HCT116 (cell line): ENCODE data around the gene SLC38A9. TPM values are rescaled to one million over a fixed set of nuclear protein-coding genes. Genes with fewer than 3 reads are reported as not detected.

Source experiments
- ATAC-seq: fragments of 200-7000 bp; cut with Tn5 transposase; 2 replicates; pipeline ENCODE4 v1.9.1; 2020; ENCODE audit warnings: mild to moderate bottlenecking, moderate library complexity
- BruUV-seq: library from RNA; stranded (reverse); fragments of 400-500 nt; replicated peaks from 2 replicates; lab custom pipeline; 2021; lab: Mats Ljungman, UMichigan
- CTCF ChIA-PET: fragments of 300-600 bp; sonication (Branson Sonifier 250); formaldehyde crosslinking; loops from one replicate; lab custom pipeline; 2021; ENCODE audit warnings: antibody characterized with exemption; lab: Charles Lee
- POLR2A ChIA-PET: fragments of 300-600, 350-600 bp; sonication (Branson Sonifier 250); formaldehyde crosslinking; loops from one replicate; lab custom pipeline; 2021; ENCODE audit warnings: antibody characterized with exemption; lab: Charles Lee
- RAD21 ChIA-PET, 2 experiments: fragments of 300-600 bp; sonication (Branson Sonifier 250); formaldehyde crosslinking; loops; one replicate each; lab custom pipeline; 2023; ENCODE audit warnings: low total read pairs in 2 of 2; ENCODE audit not compliant: uncharacterized antibody in 2 of 2, unreplicated experiment in 2 of 2, low non-redundant PET in 1 of 2; lab: Charles Lee
- DNase-seq: peaks from one replicate; pipeline ENCODE4 v3.0.0-alpha.2; 2010; ENCODE audit warnings: low read depth, low spot score
- H2AFZ ChIP-seq: fragments of 200-600 bp; shearing (Covaris generic), sonication (generic); 2 replicates; pipeline ENCODE4 v1.6.1; 2017; ENCODE audit warnings: low read depth, mixed run types, mixed read lengths, antibody characterized with exemption, low read length; ENCODE audit not compliant: poor library complexity, severe bottlenecking
- H3K27ac ChIP-seq: 2 replicates; pipeline ENCODE4 v1.5.1; 2012; ENCODE audit warnings: low read depth, low read length
- H3K27me3 ChIP-seq: fragments of 200-600 bp; sonication (generic); 2 replicates; pipeline ENCODE4 v1.6.1; 2016; ENCODE audit warnings: mixed run types, low read length, mixed read lengths; ENCODE audit not compliant: insufficient read depth
- H3K36me3 ChIP-seq, 2 experiments: fragments of 200-500 bp in 1 of 2; fragments of 200-600 bp in 1 of 2; sonication (Bioruptor generic) in 1 of 2; sonication (generic) in 1 of 2; 2 replicates each; pipeline versions ENCODE4 v1.5.1 to v1.6.1; 2014 to 2016; ENCODE audit warnings: low read length in 2 of 2, inconsistent platforms in 1 of 2, mixed read lengths in 1 of 2, mixed run types in 1 of 2; ENCODE audit not compliant: insufficient read depth in 2 of 2, control insufficient read depth in 1 of 2
- H3K4me1 ChIP-seq, 2 experiments: fragments of 200-600 bp in 1 of 2; sonication (generic) in 1 of 2; 2 replicates each; pipeline versions ENCODE4 v1.5.1 to v1.6.1; 2012 to 2017; ENCODE audit warnings: low read length in 2 of 2, inconsistent platforms in 1 of 2, mild to moderate bottlenecking in 1 of 2, mixed read lengths in 1 of 2, mixed run types in 1 of 2, moderate library complexity in 1 of 2; ENCODE audit not compliant: insufficient read depth in 2 of 2, control insufficient read depth in 1 of 2
- H3K4me2 ChIP-seq: fragments of 200-600 bp; sonication (generic); 2 replicates; pipeline ENCODE4 v1.6.1; 2017; ENCODE audit warnings: mixed run types, low read length, mixed read lengths
- H3K4me3 ChIP-seq, 2 experiments: fragments of 200-600 bp in 1 of 2; sonication (generic) in 1 of 2; replicated peaks in 1 of 2; 2 replicates each; pipeline ENCODE4 v1.5.1; 2011 to 2016; ENCODE audit warnings: low read length in 2 of 2, control low read depth in 1 of 2, low read depth in 1 of 2, mild to moderate bottlenecking in 1 of 2, mixed read lengths in 1 of 2, mixed run types in 1 of 2
- H3K79me2 ChIP-seq: fragments of 200-600 bp; sonication (generic); 2 replicates; pipeline ENCODE4 v1.6.1; 2017; ENCODE audit warnings: mild to moderate bottlenecking, mixed run types, low read length, moderate library complexity, mixed read lengths; ENCODE audit not compliant: insufficient read depth
- H3K9ac ChIP-seq: fragments of 200-600 bp; sonication (generic); 2 replicates; pipeline ENCODE4 v1.6.1; 2016; ENCODE audit warnings: low read length, mixed read lengths
- H3K9me2 ChIP-seq: fragments of 200-600 bp; sonication (generic), shearing (Covaris generic); 2 replicates; pipeline ENCODE4 v1.6.1; 2017; ENCODE audit warnings: mixed run types, mild to moderate bottlenecking, moderate library complexity; ENCODE audit not compliant: insufficient read depth
- H3K9me3 ChIP-seq, 2 experiments: fragments of 200-500 bp in 1 of 2; fragments of 200-600 bp in 1 of 2; sonication (Bioruptor generic) in 1 of 2; sonication (generic) in 1 of 2; 2 replicates each; pipeline ENCODE4 v1.6.1; 2014 to 2017; ENCODE audit warnings: low read length in 2 of 2, mixed read lengths in 2 of 2, inconsistent platforms in 1 of 2, low read depth in 1 of 2, mild to moderate bottlenecking in 1 of 2, mixed run types in 1 of 2, moderate library complexity in 1 of 2; ENCODE audit not compliant: control insufficient read depth in 1 of 2, insufficient read depth in 1 of 2
- H4K20me1 ChIP-seq: fragments of 200-600 bp; sonication (generic), shearing (Covaris generic); 2 replicates; pipeline ENCODE4 v1.6.1; 2017; ENCODE audit warnings: mixed run types, mild to moderate bottlenecking, moderate library complexity; ENCODE audit not compliant: insufficient read depth
- CBX3 ChIP-seq: IDR thresholded peaks from 2 replicates; pipeline ENCODE4 v1.6.1; 2012; ENCODE audit warnings: low read depth
- CEBPB ChIP-seq: IDR thresholded peaks from 2 replicates; pipeline ENCODE4 v1.6.1; 2012; ENCODE audit warnings: low read depth
- CTCF ChIP-seq, 3 experiments: fragments of 200-600 bp in 1 of 3; sonication (generic) in 1 of 3; IDR thresholded peaks in 2 of 3; conservative IDR thresholded peaks in 1 of 3; 2 replicates each; pipeline ENCODE4 v1.5.1; 2012 to 2017; ENCODE audit warnings: low read depth in 2 of 3, low read length in 2 of 3, antibody characterized with exemption in 1 of 3, borderline replicate concordance in 1 of 3, control low read depth in 1 of 3, mild to moderate bottlenecking in 1 of 3, mixed read lengths in 1 of 3, mixed run types in 1 of 3, moderate library complexity in 1 of 3; ENCODE audit not compliant: insufficient read depth in 1 of 3
- ELF1 ChIP-seq: IDR thresholded peaks from 2 replicates; pipeline ENCODE4 v1.6.1; 2012; ENCODE audit warnings: low read depth, borderline replicate concordance
- FOSL1 ChIP-seq: IDR thresholded peaks from 2 replicates; pipeline ENCODE4 v1.6.1; 2012; ENCODE audit warnings: low read depth
- JUND ChIP-seq: IDR thresholded peaks from 2 replicates; pipeline ENCODE4 v1.6.1; 2012
- MAX ChIP-seq: IDR thresholded peaks from 2 replicates; pipeline ENCODE4 v1.6.1; 2012
- POLR2A ChIP-seq: IDR thresholded peaks from 2 replicates; pipeline ENCODE4 v1.7.0; 2011; ENCODE audit warnings: borderline replicate concordance; ENCODE audit not compliant: insufficient read depth, insufficient read length; ENCODE audit errors: extremely low read depth
- RAD21 ChIP-seq: IDR thresholded peaks from 2 replicates; pipeline ENCODE4 v1.6.1; 2012; ENCODE audit warnings: low read depth, mild to moderate bottlenecking
- SP1 ChIP-seq: IDR thresholded peaks from 2 replicates; pipeline ENCODE4 v1.6.1; 2012; ENCODE audit warnings: low read depth
- SRF ChIP-seq: IDR thresholded peaks from 2 replicates; pipeline ENCODE4 v1.6.1; 2012; ENCODE audit warnings: low read depth
- TCF7L2 ChIP-seq: IDR thresholded peaks from 2 replicates; pipeline ENCODE4 v1.7.0; 2011; ENCODE audit warnings: borderline replicate concordance, inconsistent platforms; ENCODE audit not compliant: insufficient read depth, insufficient read length; ENCODE audit errors: extremely low read depth
- YY1 ChIP-seq: IDR thresholded peaks from 2 replicates; pipeline ENCODE4 v1.6.1; 2011; ENCODE audit warnings: low read length, low read depth, moderate library complexity, mild to moderate bottlenecking; ENCODE audit not compliant: insufficient replicate concordance; ENCODE audit errors: extremely low read depth
- ZBTB33 ChIP-seq: IDR thresholded peaks from 2 replicates; pipeline ENCODE4 v1.6.1; 2011; ENCODE audit warnings: mild to moderate bottlenecking, low read length, moderate library complexity; ENCODE audit not compliant: insufficient replicate concordance; ENCODE audit errors: extremely low read depth
- ZFX ChIP-seq: fragments of 450-650 bp; IDR thresholded peaks from 2 replicates; pipeline ENCODE4 v1.6.1; 2017
- ZNF274 ChIP-seq: fragments of 200-500 bp; sonication (Bioruptor generic); IDR thresholded peaks from 2 replicates; pipeline ENCODE4 v1.6.1; 2014; ENCODE audit warnings: mild to moderate bottlenecking, low read depth, low read length, inconsistent platforms
- intact Hi-C: fragments of 100-400 bp; cut with micrococcal nuclease; formaldehyde crosslinking; loops from 2 replicates; pipeline ENCODE4 v1.10.0; 2022
- total RNA-seq: library from RNA; stranded (reverse); gene quantifications from one replicate; pipeline ENCODE4 v1.2.1, GENCODE V29; 2021; ENCODE audit not compliant: unreplicated experiment
- TF ChIP-seq, protein P1 (sequence below): IDR thresholded peaks from 2 replicates; pipeline ENCODE4 v1.6.1; 2012

The SLC38A9 gene
- total RNA-seq, 1 experiment from 2014 or later: 12.6 TPM

DNA sequence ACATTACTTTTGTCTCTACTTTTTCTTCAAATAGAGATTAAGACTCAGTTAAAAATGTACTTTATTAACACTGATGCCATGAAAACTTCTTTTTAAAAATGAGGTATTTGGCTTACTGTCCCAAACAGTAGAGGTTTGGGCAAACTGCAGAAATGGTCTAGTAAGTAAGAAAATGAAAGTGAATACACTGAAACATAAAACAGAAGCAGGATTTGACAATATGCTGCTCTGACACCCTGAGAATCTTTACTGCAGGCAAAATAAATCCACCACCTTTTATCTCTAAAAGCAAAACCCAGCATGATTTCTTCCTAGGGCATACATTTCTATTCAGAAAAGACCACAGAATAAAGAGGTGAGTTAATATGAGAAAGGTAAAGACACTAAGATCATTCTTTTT, 86.2 kb downstream of the SLC38A9 start:
- H3K4me2 ChIP-seq: no peak overlapping the region
- H3K79me2 ChIP-seq: no peaks in the 10 kb centered on the region
- ChIA-PET POLR2A (no interaction called here), CTCF (no interaction called here), RAD21 (interaction anchor here in 1 of 2 experiments (0.7 kb wide), 1 partner anchor 194 kb away, joined by 3 read pairs; no protein-coding TSS in a partner anchor)
- no peak overlapping the region for H3K9ac ChIP-seq
- no TSS peak for BruUV-seq
- H3K4me1 ChIP-seq: no peaks in the 10 kb centered on the region
- no peaks in the 10 kb centered on the region for H3K36me3 ChIP-seq
- no peaks in the 10 kb centered on the region for H3K9me3 ChIP-seq
- no peak overlapping the region for H3K27ac ChIP-seq
- H3K27me3 ChIP-seq: no peaks in the 10 kb centered on the region
- H4K20me1 ChIP-seq: no peaks in the 10 kb centered on the region
- DNase-seq: no peak
- intact Hi-C loops: no loop called here
- no peak for ATAC-seq
- H2AFZ ChIP-seq: no peak overlapping the region
- no peak overlapping the region for H3K4me3 ChIP-seq
- H3K9me2 ChIP-seq: no peaks in the 10 kb centered on the region
- TF ChIP-seq, protein P1, sequence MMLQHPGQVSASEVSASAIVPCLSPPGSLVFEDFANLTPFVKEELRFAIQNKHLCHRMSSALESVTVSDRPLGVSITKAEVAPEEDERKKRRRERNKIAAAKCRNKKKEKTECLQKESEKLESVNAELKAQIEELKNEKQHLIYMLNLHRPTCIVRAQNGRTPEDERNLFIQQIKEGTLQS: no peak
- TF ChIP-seq SRF (no peak), ZNF274 (no peak), MAX (no peak), SP1 (no peak), FOSL1 (no peak), TCF7L2 (no peak), CBX3 (no peak), CTCF (IDR thresholded peaks at IDR 0.05 in 2 of 3, conservative IDR thresholded peaks at IDR 0.05 in 1 of 3; ENCODE audit: borderline replicate concordance in 1 of 3, insufficient read depth in 1 of 3, low read depth in 2 of 3, low read length in 2 of 3) (no peak), YY1 (no peak), ZFX (no peak), ZBTB33 (no peak), ELF1 (no peak), RAD21 (no peak), JUND (no peak), POLR2A (no peak), CEBPB (no peak)
